Right lobe of liver (tissue), 4 donors: ENCODE results near the gene GABRR2.

Experiments used
- CTCF ChIP-seq, 4 donors: fragments of 200-600 bp in 3 of 4; fragments of 450-650 bp in 1 of 4; IDR thresholded peaks; one replicate each; pipeline versions ENCODE4 v1.5.1 to v1.8.0; 2016 to 2022; ENCODE audit warnings: antibody characterized with exemption in 4 of 4, mild to moderate bottlenecking in 2 of 4
- POLR2A ChIP-seq: fragments of 450-650 bp; IDR thresholded peaks from one replicate; pipeline ENCODE4 v1.6.1; 2017; ENCODE audit warnings: antibody characterized with exemption, mild to moderate bottlenecking
- donor health status: DM: no; HTN: no; CAD: no.
- donor health status: DM: no; HTN: no; CAD: no.
- donor health status: DM: no; HTN: yes; CAD: no.

GRCh38 chr6:89214197-89214596 is 100.9 kb downstream of the GABRR2 start:
- no peak for TF ChIP-seq POLR2A
- no peak for TF ChIP-seq CTCF (IDR thresholded peaks at IDR 0.05)
